GM21825 (cell line): Measurements from ENCODE around the gene TYK2.
"Not testable (repeated sequence)": the region's sequence is repeated elsewhere in the genome, so short reads cannot be mapped to it uniquely, and the experiment has no call there.

ENCODE experiments used
- ATAC-seq: cut with Tn5 transposase; IDR thresholded peaks from one replicate; pipeline ENCODE4 v1.9.1; 2021; ENCODE audit warnings: mild to moderate bottlenecking, moderate library complexity; ENCODE audit not compliant: unreplicated experiment

Gene TYK2

DNA sequence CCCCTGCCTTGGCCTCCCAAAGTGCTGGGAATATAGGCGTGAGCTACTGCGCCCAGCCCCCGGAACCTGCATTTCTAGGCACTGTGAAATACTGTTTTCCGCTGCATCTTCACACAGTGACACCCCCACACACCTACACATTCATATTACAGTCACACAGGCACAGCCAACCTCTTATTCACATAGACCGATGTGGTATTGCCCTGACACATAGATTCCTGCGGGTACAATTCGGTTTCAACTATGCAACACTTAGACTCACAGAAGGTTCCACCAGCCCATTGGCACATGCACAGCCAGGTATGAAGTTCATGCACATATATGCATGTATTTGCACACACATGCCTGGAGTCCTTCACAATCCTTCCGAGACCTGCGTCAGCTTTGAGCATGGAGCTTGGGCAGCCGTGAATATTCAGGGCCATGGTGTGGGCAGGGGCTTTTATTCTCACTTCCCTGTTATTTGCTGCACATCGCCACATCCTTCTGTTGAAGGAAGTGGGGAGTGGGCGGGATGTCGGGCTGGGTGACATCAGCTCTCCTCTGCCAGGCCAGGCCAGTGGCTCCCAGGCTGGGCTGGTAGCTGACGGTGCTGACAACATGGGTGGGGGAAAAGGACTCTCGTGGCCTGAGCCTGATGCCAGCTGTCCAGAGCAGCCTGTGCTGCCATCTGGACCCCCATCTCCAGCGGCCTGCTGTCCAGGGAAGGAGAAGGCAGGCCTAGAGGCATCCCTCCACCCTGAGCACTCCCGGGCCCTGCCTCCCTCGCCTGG is 28.3 kb upstream of the TYK2 start:
- no peak for ATAC-seq

DNA sequence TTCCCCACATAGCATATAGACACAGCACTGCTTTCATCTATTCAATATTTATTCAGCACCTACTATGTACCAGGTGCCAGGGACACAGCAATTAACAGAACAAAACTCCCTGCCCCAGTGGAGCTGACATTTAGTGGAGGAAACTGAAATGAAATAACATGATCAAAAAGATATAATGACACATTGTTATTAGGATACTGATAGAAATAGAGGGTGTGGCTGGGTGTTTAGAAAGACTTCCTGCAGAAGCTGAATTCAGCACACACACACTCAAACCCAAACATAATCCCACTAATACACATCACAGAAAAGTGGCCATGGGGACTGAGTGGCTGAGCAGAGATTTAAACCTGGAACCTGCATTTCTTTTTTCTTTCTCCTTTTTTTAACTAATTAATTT is 26.7 kb upstream of the TYK2 start:
- no peak for ATAC-seq

DNA sequence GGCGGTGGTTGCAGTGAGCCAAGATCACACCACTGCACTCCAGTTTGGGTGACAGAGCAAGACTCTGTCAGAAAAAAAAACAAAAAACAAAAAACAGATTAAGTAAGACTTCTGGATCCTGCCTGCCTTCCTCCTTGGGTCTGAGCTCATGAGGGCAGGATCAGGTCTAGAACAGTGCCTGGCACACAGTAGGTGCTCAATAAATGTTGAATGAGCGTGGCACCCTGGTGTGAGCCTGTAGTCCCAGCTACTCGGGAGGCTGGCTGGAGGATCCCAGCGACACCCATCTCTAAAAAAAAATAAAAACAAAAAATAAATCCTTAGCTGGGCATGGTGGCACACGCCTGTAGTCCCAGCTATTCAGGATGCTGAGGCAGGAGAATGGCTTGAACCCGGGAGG is 25.8 kb upstream of the TYK2 start:
- ATAC-seq = no peak

DNA sequence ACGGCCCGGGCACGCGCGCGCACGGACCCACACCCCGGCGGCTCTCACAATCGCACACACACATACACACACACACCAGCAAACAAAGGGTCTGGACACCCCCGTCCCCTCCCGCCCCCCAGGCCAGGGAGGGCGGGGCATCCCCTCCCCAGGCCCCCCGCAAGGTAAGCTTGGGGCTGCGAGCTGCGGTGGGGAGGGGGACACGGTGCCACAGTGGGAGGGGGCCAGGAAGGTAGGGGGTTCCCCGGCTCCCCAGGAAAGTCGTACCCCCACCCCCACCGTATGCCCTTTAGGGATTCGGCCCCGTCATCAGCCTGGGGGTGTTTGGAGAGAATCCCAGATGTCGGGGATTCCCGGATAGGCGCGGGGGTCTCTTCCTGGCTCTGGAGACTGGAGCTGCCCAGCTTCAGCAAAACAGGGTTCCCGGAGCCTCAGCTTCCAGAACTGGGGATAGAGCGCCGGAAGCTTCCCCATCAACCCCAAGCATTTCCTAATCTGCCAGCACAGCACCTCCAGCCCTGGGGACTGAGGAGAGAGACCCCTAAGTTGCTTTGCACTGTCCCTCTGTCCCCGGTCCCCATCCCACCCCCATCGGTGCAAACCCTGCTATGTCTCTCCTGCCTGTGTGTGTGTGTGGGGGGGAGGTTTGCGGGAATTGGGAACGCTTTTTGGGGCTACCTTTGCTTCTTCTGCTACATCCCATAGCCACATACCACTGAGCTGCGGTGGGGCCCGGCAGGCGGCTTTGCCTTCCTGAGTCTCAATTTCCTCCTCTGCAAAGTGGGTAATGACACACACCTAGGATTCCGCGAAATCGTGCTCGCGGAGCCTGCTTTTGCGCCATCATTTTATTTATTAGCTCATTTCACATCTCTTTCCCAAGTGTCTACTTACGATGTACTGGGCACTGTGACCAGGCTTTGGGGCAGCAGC is 24.8 kb upstream of the TYK2 start:
- no peak for ATAC-seq

DNA sequence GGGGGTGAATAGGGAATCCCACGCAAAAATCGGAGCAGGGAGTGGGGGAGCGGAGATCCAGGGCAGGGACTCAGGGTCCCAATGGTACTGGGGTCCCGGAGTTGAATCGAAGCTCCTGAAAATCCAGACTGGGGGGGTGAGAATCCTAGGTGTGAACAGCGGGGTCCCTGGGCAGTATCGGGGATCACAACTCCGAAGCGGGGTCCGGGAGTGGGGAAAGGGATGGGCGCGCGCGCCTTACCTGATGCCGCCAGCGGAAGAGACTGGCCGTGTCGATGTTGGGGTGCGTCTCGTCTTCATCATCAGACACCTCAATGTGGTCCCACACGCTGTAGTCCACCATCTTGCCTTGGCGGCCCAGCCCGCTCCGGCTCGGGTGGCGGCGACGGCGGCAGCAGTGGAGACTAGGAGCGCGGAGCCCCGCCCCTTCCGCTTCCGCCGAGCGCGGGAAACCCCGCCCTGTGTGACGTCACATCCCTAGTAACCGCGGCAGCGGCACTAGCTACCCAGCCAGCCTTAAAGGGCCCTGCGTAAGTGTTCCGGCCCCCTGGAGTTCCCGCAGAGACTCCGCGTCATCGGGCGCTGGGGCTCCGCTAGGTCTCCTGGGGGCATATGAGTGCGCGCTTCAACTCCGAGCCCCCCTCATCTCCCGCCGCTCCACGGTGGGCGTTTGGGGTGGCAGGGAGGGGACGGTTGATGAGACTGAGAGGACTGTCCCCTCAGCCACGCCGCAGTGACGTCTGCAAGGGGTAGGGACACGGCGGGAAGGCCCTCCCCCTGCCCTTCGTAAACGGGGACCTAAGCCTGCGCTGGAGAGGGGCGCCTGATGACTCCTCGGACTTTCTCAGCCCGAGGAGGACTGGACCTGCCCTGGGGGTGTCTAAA is 23.0 kb upstream of the TYK2 start, which contains the start of gene CDC37:
CDC37 (minus strand) TSS at position 406 of the 885 bp plus-strand sequence; CDS start at position 343, 63 bp downstream.
- peak; percentile 61 for ATAC-seq

DNA sequence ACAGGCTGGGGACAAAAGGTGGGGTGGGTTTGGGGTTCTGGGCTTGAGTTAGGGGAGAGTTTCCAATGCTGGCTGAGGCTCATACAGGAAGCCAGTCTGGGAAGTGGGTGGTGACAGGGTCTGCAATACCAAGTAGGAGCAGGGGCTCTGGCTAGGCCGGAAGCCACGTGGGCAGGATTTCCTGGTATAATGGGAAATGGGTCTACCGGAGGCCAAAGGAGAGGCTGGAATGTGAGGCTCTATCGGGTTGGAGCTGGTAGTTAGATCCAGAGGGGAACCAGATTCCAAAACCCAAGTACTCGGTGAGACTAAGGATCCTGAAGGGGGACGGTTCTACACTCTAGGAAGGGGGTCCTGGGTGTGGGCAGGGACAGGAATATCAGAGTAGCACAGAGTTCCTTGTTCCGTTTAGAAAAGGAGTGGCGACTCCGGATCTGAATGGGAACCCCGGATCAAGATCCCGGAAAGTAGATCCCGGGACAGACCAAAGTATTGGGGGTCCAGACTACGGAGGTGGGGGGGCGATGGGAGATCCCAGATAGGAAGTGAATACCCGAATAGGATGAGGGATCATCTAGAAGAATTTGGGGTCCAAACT is 22.2 kb upstream of the TYK2 start:
- ATAC-seq = no peak

DNA sequence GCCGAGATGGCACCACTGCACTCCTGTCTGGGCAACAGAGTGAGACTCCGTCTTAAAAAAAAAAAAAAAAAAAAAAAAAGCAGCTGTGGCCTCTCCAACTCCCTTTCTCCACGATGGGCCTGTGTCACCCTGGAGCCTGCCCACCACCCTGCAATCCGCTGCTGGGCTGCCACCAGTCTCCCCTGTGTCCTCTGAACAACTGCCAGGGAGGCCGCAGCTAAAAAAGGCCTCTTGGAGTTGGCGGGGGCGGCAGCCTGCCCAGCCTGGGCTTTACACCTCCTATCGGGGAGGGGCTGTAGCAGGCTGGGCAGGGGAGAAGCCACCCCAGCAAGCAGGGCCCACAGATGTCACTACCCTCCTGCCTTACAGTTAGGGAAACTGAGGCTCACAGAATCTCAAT is 19.5 kb upstream of the TYK2 start:
- no peak for ATAC-seq

DNA sequence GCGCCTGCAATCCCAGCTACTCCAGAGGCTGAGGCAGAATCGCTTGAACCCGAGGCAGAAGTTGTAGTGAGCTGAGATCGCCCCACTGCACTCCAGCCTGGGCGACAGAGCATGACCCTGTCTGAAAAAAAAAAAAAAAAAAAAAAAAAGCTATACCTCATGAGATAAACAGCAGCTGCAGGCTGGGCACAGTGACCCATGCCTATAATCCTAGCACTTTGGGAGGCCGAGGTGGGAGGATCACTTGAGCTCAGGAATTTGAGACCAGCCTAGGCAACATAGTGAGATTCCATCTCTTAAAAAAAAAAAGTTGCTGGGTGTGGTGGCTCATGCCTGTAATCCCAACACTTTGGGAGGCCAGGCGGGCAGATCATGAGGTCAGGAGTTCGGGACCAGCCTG is 19.0 kb upstream of the TYK2 start:
- not testable (repeated sequence) for ATAC-seq

DNA sequence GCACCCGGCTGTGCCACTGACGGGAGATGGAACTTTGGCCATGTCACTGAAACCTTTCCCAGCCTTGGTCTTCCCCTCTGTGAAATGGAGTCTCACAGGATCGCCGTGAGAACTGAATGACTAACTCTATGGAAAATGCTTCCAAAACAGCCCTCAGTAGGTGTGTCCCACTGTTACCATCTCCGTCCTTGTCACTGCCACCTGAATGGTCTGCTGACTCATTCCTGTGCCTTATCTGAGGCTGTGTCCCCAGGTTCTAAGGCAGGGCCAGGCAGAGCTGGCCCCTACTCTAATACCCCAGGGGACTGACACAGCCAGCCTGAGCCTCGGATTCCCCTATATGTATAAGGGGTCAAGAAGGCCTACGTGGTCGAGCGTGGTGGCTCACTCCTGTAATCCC is 18.4 kb upstream of the TYK2 start:
- ATAC-seq = no peak

DNA sequence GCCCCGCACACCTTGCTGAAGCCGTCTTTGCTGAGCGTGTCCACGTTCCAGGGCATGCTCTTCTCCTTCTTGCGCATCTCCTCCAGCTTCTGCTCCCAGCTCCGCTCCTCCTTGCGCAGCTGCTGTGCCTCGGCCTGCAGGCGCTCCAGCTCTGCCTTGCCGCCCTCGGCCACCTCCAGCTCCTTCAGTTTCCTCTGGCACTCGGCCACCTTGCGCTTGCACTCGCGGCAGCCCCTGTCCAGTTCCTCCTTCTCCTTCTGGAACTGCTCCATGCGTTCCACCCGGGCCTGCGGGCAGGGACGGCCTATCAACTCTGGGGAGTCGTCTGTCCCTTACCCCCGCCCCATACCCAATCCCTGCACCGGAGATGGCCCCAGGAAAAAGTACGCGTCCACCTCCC is 15.5 kb upstream of the TYK2 start:
- no peak for ATAC-seq

DNA sequence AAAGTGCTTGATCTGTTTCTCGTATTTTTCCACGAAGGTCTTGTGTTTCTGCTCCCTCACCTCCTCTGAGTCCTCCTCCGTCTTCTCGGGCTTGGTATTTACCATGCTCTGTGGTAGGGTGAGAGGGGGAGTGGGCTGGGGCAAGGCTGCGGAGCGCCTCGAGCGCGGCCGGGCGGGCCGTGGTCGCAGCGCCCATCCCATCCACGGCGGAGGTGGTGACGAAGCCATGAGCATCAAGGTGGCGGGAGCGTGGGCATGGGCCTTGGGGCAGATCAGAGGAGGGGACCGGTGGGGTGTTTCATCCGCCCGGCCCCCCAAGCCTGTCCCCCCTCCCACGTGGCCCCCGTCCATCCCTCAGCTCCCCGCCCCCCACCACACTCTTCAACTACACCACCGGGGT is 15.1 kb upstream of the TYK2 start:
- no peak for ATAC-seq

DNA sequence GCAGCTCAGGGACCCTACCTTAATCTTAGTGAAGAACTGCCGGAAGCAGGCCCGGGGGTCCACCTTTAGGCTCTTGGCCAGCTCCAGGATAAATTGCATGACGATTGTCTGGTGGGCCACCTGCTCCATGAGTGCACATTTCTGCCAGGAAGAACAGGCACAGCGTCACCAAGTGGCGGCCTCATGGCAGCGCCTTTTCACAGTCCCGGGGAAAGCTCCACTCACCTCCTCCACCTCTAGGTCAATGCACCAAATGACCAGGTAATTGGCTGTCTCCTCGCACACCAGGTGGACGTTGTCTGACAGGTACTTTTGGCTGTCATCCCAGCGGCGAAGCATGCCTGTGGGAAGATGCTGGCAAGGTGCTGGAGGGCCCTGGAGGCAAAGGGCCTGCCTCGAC is 14.6 kb upstream of the TYK2 start:
- ATAC-seq = no peak

DNA sequence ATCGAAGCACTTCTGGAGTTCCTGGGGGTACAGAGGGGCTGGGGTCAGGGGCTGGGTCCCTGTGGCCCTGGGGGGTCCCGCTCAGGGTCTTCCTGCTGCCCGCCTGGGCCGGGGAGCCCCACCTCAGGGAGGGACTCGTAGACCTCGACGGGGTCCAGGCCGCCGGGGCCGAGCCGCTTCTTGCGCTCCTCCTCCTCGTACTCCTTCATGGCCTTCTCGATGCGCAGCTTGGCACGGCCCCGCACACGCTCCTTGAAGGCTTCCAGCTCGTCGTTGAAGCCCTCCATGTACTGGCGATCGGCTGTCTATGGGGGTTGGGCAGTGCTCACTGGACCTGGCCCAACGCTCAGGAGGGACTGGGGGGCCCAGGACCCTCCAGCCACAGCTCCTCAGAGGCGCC is 12.8 kb upstream of the TYK2 start:
- ATAC-seq = no peak

DNA sequence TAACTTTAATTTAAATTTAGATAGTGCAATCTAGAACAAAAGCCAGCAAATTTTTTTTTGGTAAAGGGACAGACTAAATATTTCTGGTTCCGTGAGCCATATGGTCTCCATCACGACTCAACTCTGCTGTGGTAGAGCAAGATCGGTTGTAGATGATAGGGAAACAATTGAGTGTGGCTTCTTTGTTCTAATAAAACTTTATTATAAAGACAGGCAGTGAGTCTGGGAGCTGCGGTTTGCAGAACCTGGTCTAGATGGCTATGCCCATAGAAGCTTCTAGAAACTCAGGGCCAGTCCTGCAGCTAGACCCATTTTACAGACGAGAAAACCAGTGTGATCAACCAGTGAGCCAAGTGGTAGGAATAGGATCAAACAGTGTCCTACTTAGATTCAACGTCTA is 11.7 kb upstream of the TYK2 start:
- ATAC-seq = no peak

DNA sequence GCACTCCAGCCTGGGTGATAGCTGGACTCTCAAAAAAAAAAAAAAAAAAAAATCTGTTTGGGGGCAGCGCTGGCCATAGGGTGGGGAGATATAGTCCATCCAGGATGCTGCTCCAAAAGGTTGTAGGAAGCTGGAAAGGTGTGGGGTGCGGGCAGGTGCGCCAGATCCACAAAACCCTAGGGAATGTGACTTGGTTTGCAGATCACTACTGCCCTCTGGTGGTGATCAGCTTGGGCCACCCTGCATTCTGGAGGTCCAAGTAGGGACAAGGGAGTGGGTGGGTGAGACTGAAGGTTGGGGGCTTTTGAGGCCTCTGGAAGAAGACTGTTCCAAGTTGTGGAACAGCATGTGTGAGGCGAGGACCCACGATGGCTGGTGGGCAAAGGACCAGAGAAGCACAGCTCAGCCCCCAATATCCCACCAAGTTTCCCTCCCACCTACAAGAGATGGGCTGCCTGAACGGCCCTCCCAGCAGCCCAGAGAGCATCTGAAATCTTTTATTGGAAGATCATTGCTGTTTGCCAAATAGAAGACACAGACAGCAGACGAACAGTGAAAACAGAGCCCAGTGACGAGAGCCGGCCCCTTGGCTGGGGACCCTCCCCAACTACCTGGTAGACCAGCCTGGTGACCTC is 10.4 kb upstream of the TYK2 start:
- no peak for ATAC-seq

DNA sequence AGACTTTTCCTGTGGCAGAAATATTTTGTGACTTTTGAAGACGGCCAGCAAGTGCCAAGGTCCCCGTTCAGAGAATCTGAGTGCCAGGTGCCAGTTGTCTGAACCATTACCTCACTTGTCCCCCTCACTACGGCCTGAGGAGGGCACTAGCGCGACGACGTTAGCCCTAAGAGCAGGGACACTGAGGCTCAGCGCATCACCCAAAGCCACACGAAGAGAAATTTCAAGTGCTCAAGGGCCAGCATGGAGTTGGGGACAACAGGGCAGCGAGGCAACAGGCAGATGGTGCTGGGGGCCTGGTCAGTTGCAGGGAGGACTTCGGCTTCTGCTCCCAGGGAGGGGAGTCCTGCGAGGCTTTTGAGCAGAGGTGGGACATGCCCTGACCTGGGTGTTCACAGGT is 9.5 kb upstream of the TYK2 start:
- ATAC-seq = no peak

DNA sequence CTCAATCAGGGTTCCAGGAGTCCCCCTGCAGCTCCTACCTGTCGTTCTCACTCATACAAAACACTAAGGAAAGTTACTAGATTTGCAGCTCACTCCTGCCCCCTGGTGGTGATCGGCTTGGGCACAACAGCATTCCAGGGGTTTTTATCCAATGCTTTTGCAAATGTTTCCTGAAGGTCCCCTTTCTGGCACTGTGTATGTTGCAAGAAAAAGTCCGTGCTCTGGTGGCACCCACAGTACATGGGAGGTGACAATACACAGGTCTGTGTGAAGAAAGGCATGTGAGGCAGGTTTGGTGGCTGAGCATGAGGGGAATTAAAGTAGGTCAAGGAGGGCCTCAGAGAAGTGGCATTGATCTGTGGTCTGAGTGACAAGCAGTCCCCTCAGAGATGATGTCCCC is 8.6 kb upstream of the TYK2 start:
- ATAC-seq = no peak

DNA sequence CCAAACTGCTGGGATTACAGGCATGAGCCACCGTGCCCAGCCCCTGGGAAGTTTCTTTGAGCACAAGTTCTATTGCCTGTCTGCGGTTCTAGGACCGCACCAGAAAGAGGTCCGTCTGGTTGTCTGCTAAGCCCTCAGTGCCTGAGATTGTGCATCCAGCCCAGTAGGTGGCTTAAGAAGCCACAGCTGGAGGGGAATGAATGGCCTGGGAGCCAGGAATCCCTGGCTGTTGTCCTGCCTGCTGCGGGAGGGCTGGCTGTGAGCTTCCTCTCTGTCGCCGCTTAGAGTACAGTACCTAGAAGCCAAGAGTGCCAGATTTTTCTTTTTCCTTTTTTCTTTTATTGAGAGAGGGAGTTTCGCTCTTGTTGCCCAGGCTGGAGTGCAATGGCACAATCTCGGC is 4.2 kb upstream of the TYK2 start:
- no peak for ATAC-seq

DNA sequence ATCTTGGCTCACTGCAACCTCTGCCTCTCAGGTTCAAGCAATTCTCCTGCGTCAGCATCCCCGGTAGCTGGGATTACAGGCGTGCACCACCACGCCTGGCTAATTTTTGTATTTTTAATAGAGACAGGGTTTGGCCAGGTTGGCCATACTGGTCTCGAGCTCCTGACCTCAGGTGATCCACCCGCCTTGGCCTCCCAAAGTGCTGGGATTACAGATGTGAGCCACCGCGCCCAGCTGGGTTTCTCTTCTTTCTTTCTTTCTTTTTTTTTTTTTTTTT is 2.8 kb upstream of the TYK2 start:
- not testable (repeated sequence) for ATAC-seq

DNA sequence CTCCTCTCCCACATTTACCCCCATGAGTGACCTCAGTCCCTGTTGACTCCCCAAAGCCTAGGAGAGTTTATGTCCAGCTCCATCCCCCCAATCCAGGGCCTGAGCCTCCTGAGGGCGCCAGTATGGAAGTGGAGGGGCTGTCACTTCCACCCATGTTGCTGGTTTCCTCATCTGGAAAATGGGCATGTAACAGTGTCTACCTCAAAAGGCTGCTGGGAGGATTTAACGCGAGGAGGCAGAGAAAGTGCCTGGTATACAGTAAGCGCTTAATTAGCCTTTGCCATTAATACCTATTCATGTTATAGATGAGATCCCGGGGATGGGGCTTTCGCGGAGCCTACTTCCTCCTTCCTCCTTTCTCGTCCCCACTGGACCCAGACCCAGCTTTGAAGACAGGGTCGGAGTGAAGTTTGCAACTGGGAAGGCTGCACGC is 476 bp downstream of the TYK2 start:
- ATAC-seq = no peak
